Astrocyte (in vitro differentiated cells and primary cell): Measurements from ENCODE around the gene HERC2. TPM values are rescaled to one million over a fixed set of nuclear protein-coding genes. Genes with fewer than 3 reads are reported as not detected.

Experiments used
- DNase-seq: peaks from one replicate; pipeline ENCODE4 v3.0.0-alpha.2; 2010; ENCODE audit warnings: low read depth
- FAIRE-seq: peaks from 2 replicates; lab custom pipeline; 2011; peaks lifted over from hg19 to GRCh38; lab: Jason Lieb, UNC
- H2AFZ ChIP-seq: 2 replicates; pipeline ENCODE4 v1.6.0; 2012; ENCODE audit warnings: low read depth, low read length, inconsistent platforms
- H3K27ac ChIP-seq: 2 replicates; pipeline ENCODE4 v1.5.1; 2011; ENCODE audit warnings: low read depth, low read length, inconsistent platforms
- H3K27me3 ChIP-seq: 2 replicates; pipeline ENCODE4 v1.6.0; 2011; ENCODE audit warnings: low read length, inconsistent platforms; ENCODE audit not compliant: insufficient read depth
- H3K36me3 ChIP-seq: 2 replicates; pipeline ENCODE4 v1.5.1; 2011; ENCODE audit warnings: low read length, inconsistent platforms; ENCODE audit not compliant: insufficient read depth
- H3K4me1 ChIP-seq: 2 replicates; pipeline ENCODE4 v1.5.1; 2011; ENCODE audit warnings: low read length, inconsistent platforms; ENCODE audit not compliant: insufficient read depth
- H3K4me2 ChIP-seq: 2 replicates; pipeline ENCODE4 v1.6.0; 2012; ENCODE audit warnings: low read length, inconsistent platforms
- H3K4me3 ChIP-seq: 2 replicates; pipeline ENCODE4 v1.5.1; 2011; ENCODE audit warnings: low read depth, mild to moderate bottlenecking, low read length, inconsistent platforms; ENCODE audit not compliant: insufficient read depth
- H3K79me2 ChIP-seq: 2 replicates; pipeline ENCODE4 v1.6.0; 2012; ENCODE audit warnings: mild to moderate bottlenecking, low read length, inconsistent platforms; ENCODE audit not compliant: insufficient read depth
- H3K9ac ChIP-seq: 2 replicates; pipeline ENCODE4 v1.6.0; 2012; ENCODE audit warnings: mild to moderate bottlenecking, low read length, inconsistent platforms
- H3K9me3 ChIP-seq: 2 replicates; pipeline ENCODE4 v1.5.1; 2012; ENCODE audit warnings: low read depth, mild to moderate bottlenecking, low read length, inconsistent platforms; ENCODE audit not compliant: insufficient read depth
- H4K20me1 ChIP-seq: 2 replicates; pipeline ENCODE4 v1.6.0; 2012; ENCODE audit warnings: low read length, inconsistent platforms; ENCODE audit not compliant: insufficient read depth
- H3K27ac Mint-ChIP-seq: one replicate; pipeline ENCODE4 v1.8.0; 2021; ENCODE audit warnings: mild to moderate bottlenecking, mixed read lengths; ENCODE audit not compliant: unreplicated experiment
- H3K27me3 Mint-ChIP-seq: one replicate; pipeline ENCODE4 v1.8.0; 2021; ENCODE audit warnings: low read depth, mixed read lengths; ENCODE audit not compliant: unreplicated experiment
- H3K36me3 Mint-ChIP-seq: one replicate; pipeline ENCODE4 v1.8.0; 2021; ENCODE audit warnings: low read depth, mixed read lengths; ENCODE audit not compliant: unreplicated experiment
- H3K4me1 Mint-ChIP-seq: one replicate; pipeline ENCODE4 v1.8.0; 2021; ENCODE audit warnings: low read depth, mixed read lengths; ENCODE audit not compliant: unreplicated experiment
- H3K4me3 Mint-ChIP-seq: one replicate; pipeline ENCODE4 v1.8.0; 2021; ENCODE audit warnings: mild to moderate bottlenecking, moderate library complexity, mixed read lengths; ENCODE audit not compliant: unreplicated experiment
- H3K9me3 Mint-ChIP-seq: one replicate; pipeline ENCODE4 v1.8.0; 2021; ENCODE audit warnings: mild to moderate bottlenecking, mixed read lengths; ENCODE audit not compliant: unreplicated experiment
- CTCF ChIP-seq: IDR thresholded peaks from 2 replicates; pipeline ENCODE4 v1.5.1; 2011; ENCODE audit warnings: low read depth, mild to moderate bottlenecking, inconsistent platforms, low read length, moderate library complexity; ENCODE audit not compliant: insufficient read depth
- EZH2 ChIP-seq: IDR thresholded peaks from 2 replicates; pipeline ENCODE4 v1.6.1; 2012; ENCODE audit warnings: mild to moderate bottlenecking, low read length, inconsistent platforms; ENCODE audit not compliant: insufficient read depth
- total RNA-seq: library from RNA; stranded (reverse); gene quantifications from 2 replicates; pipeline ENCODE4 v1.2.1, GENCODE V29; 2021

HERC2 gene
- total RNA-seq, 1 donor from 2014 or later, result 61.5 TPM

- Histone ChIP-seq H3K9ac (no peak overlapping the region), H4K20me1 (peaks cover 12% of the 10 kb centered on the region), H3K4me3 (no peak overlapping the region), H3K4me1 (peaks cover 22% of the 10 kb centered on the region), H3K79me2 (no peaks in the 10 kb centered on the region), H3K27me3 (peaks cover 20% of the 10 kb centered on the region), H3K4me2 (peak overlapping the region; percentile 95), H3K27ac (no peak overlapping the region), H3K9me3 (no peaks in the 10 kb centered on the region), H2AFZ (no peak overlapping the region), H3K36me3 (no peaks in the 10 kb centered on the region)
- peak overlapping the region; percentile 76 for H3K4me3 Mint-ChIP-seq
- H3K27ac Mint-ChIP-seq, result no peak overlapping the region
- DNase-seq (no peak), FAIRE-seq (no peak)
- peaks cover 1% of the 10 kb centered on the region for H3K36me3 Mint-ChIP-seq
- TF ChIP-seq CTCF, result no peak
- TF ChIP-seq EZH2, result no peak
- H3K9me3 Mint-ChIP-seq, result no peaks in the 10 kb centered on the region
- peaks cover 13% of the 10 kb centered on the region for H3K4me1 Mint-ChIP-seq
- peaks cover 42% of the 10 kb centered on the region for H3K27me3 Mint-ChIP-seq
Observed at GRCh38 chr15:28097656-28098359, 224.2 kb downstream of the HERC2 start.

GRCh38 chr15:28096670-28097431 is 225.1 kb downstream of the HERC2 start:
- Mint-ChIP-seq H3K36me3 (peaks cover 3% of the 10 kb centered on the region), H3K4me1 (peaks cover 13% of the 10 kb centered on the region), H3K27me3 (peaks cover 43% of the 10 kb centered on the region), H3K9me3 (no peaks in the 10 kb centered on the region), H3K27ac (no peak overlapping the region), H3K4me3 (peak overlapping the region; percentile 84)
- H3K36me3 ChIP-seq, result no peaks in the 10 kb centered on the region
- FAIRE-seq (no peak), DNase-seq (no peak)
- peaks cover 22% of the 10 kb centered on the region for H3K4me1 ChIP-seq
- peak overlapping the region; percentile 95 for H3K4me2 ChIP-seq
- peaks cover 12% of the 10 kb centered on the region for H4K20me1 ChIP-seq
- TF ChIP-seq CTCF (no peak), EZH2 (peak; percentile 75)
- peak overlapping the region; percentile 58 for H3K4me3 ChIP-seq
- no peaks in the 10 kb centered on the region for H3K79me2 ChIP-seq
- no peaks in the 10 kb centered on the region for H3K9me3 ChIP-seq
- H2AFZ ChIP-seq, result peak overlapping the region; percentile 97
- peak overlapping the region; percentile 22 for H3K27ac ChIP-seq
- peak overlapping the region; percentile 64 for H3K9ac ChIP-seq
- peaks cover 20% of the 10 kb centered on the region for H3K27me3 ChIP-seq
